Smooth muscle cell (in vitro differentiated cells): ENCODE results near the gene TSEN34. TPM values are rescaled to one million over a fixed set of nuclear protein-coding genes. Genes with fewer than 3 reads are reported as not detected.

Experiments used
- DNase-seq: peaks from one replicate; lab custom pipeline; 2025; ENCODE audit not compliant: unreplicated experiment; lab: John Stamatoyannopoulos, UW
- H2AFZ ChIP-seq: fragments of 200-600 bp; sonication (generic); 2 replicates; pipeline ENCODE4 v1.6.0; 2016; ENCODE audit warnings: antibody characterized with exemption, low read depth, mild to moderate bottlenecking
- H3F3A ChIP-seq: fragments of 200-600 bp; sonication (generic); 2 replicates; pipeline ENCODE4 v1.6.0; 2017; ENCODE audit warnings: antibody characterized with exemption, low read depth
- H3K27ac ChIP-seq: fragments of 200-600 bp; sonication (generic); 2 replicates; pipeline ENCODE4 v1.5.1; 2016; ENCODE audit warnings: low read depth, mild to moderate bottlenecking
- H3K27me3 ChIP-seq: fragments of 200-600 bp; sonication (generic); 2 replicates; pipeline ENCODE4 v1.6.1; 2016; ENCODE audit warnings: low read depth, mild to moderate bottlenecking
- H3K36me3 ChIP-seq: fragments of 200-600 bp; sonication (generic); 2 replicates; pipeline ENCODE4 v1.5.1; 2016; ENCODE audit warnings: low read depth
- H3K4me1 ChIP-seq: fragments of 200-600 bp; sonication (generic); 2 replicates; pipeline ENCODE4 v1.5.1; 2016; ENCODE audit warnings: low read depth
- H3K4me2 ChIP-seq: fragments of 200-600 bp; sonication (generic); 2 replicates; pipeline ENCODE4 v1.6.0; 2016; ENCODE audit warnings: mild to moderate bottlenecking
- H3K4me3 ChIP-seq: fragments of 200-600 bp; sonication (generic); 2 replicates; pipeline ENCODE4 v1.5.1; 2016; ENCODE audit warnings: mild to moderate bottlenecking
- H3K79me2 ChIP-seq: fragments of 200-600 bp; sonication (generic); 2 replicates; pipeline ENCODE4 v1.6.0; 2016; ENCODE audit warnings: low read depth, mild to moderate bottlenecking
- H3K9ac ChIP-seq: fragments of 200-600 bp; sonication (generic); 2 replicates; pipeline ENCODE4 v1.6.0; 2016; ENCODE audit warnings: low read depth
- H3K9me3 ChIP-seq: fragments of 200-600 bp; sonication (generic); replicated peaks from 2 replicates; pipeline ENCODE4 v1.5.1; 2016; ENCODE audit warnings: low read depth
- H4K20me1 ChIP-seq: fragments of 200-600 bp; sonication (generic); 2 replicates; pipeline ENCODE4 v1.6.0; 2016; ENCODE audit warnings: low read depth
- WGBS: methylation state at CpG from one replicate; pipeline ENCODE4 v1.1.7; 2016; ENCODE audit warnings: low lambda C conversion rate; 5-methylcytosine and 5-hydroxymethylcytosine counted together
- polyA plus RNA-seq: library from polyadenylated mRNA; unstranded; fragments of >200 nt; fragmentation: Nextera tagmentation; extraction: Ambion mirVana; gene quantifications from 2 replicates; pipeline ENCODE4 v1.2.1, GENCODE V29; 2016
- total RNA-seq: library from RNA; depleted of rRNA; stranded (reverse); fragments of >200 nt; gene quantifications from 2 replicates; pipeline ENCODE4 v1.2.3, GENCODE V29; 2014
- TF ChIP-seq, protein P1 (sequence below): fragments of 200-600 bp; sonication (generic); IDR thresholded peaks from 2 replicates; pipeline ENCODE4 v1.5.1; 2017; ENCODE audit warnings: borderline replicate concordance, mild to moderate bottlenecking, antibody characterized with exemption; ENCODE audit not compliant: insufficient read depth, poor library complexity, severe bottlenecking

The TSEN34 gene
- total and polyA plus RNA-seq, 2 experiments from 2014 or later, result 45.8 to 79.5 TPM

DNA sequence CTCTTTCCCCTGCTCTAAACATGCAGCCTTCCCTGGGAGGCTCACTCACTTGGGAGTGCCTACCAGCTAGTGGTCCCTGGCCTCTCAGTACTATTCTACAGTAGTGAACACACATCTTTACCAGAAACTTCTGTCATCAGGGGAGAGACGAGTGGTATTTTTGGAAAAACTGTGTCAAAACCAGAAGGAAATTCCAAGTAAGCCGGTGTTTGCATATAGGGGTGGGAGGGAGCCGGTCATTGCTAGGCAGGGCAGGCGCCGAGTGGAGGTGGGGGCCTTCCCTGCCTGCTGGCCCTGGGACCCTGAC lies 16.5 kb downstream of the TSEN34 start:
- peaks cover 100% of the 10 kb centered on the region for H4K20me1 ChIP-seq
- H2AFZ ChIP-seq, result no peak overlapping the region
- TF ChIP-seq, protein P1, sequence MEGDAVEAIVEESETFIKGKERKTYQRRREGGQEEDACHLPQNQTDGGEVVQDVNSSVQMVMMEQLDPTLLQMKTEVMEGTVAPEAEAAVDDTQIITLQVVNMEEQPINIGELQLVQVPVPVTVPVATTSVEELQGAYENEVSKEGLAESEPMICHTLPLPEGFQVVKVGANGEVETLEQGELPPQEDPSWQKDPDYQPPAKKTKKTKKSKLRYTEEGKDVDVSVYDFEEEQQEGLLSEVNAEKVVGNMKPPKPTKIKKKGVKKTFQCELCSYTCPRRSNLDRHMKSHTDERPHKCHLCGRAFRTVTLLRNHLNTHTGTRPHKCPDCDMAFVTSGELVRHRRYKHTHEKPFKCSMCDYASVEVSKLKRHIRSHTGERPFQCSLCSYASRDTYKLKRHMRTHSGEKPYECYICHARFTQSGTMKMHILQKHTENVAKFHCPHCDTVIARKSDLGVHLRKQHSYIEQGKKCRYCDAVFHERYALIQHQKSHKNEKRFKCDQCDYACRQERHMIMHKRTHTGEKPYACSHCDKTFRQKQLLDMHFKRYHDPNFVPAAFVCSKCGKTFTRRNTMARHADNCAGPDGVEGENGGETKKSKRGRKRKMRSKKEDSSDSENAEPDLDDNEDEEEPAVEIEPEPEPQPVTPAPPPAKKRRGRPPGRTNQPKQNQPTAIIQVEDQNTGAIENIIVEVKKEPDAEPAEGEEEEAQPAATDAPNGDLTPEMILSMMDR, result no peak
- peaks cover 71% of the 10 kb centered on the region for H3F3A ChIP-seq
- H3K4me1 ChIP-seq, result peaks cover 10% of the 10 kb centered on the region
- H3K4me3 ChIP-seq, result no peak overlapping the region
- 80% methylated on average over 5 of the region's 5 CpGs for WGBS
- H3K27me3 ChIP-seq, result no peaks in the 10 kb centered on the region
- no peak overlapping the region for H3K9ac ChIP-seq
- no peak for DNase-seq
- no peak overlapping the region for H3K27ac ChIP-seq
- H3K36me3 ChIP-seq, result no peaks in the 10 kb centered on the region
- no peaks in the 10 kb centered on the region for H3K9me3 ChIP-seq
- H3K4me2 ChIP-seq, result no peak overlapping the region
- peaks cover 46% of the 10 kb centered on the region for H3K79me2 ChIP-seq

DNA sequence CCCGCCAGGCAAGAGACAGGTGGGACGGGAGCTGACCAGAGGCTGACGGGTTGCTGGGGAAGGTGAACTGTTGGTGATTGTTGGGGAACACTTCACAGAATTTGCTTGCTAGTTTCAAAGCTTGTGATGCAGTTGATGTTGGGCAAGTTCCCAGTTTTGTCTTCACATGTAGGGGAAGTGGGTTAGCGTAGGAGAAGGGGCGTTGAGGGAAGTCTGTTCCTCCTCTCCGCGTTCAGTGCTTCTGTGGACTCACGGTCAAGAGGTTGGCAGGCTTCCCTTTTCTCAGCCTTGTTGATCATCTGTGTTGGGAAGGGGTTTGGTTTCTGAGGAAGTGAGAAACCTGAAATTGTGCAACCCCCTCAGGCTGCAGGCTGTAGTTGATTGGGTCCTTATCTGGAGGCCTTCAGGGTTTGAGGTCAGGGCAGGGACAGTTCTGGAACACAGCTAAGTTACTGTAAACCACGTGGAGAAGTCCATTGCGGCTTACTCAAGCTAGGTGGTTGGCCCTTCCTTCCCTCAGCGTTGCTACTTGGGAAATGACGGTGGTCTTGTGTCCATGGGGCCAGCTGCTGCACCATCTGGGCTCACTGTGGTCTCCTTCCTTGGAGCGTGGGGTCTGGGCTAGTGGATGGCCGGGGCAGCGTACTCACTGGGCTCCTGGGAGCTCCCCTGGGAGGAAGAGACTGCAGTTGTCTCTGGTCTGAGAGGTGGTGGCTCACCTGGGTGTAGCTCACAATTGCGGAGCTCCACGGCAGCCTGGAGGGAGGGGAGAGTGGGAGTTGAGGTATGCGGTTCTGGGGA lies 17.1 kb downstream of the TSEN34 start:
- H3F3A ChIP-seq, result peaks cover 71% of the 10 kb centered on the region
- H3K9ac ChIP-seq, result no peak overlapping the region
- no peaks in the 10 kb centered on the region for H3K9me3 ChIP-seq
- H4K20me1 ChIP-seq, result peaks cover 100% of the 10 kb centered on the region
- H3K27ac ChIP-seq, result no peak overlapping the region
- no peak overlapping the region for H3K4me2 ChIP-seq
- no peaks in the 10 kb centered on the region for H3K36me3 ChIP-seq
- H3K4me1 ChIP-seq, result peaks cover 6% of the 10 kb centered on the region
- TF ChIP-seq, protein P1, result no peak
- H2AFZ ChIP-seq, result no peak overlapping the region
- H3K4me3 ChIP-seq, result no peak overlapping the region
- 78% methylated on average over 18 of the region's 18 CpGs for WGBS
- no peak for DNase-seq
- peaks cover 40% of the 10 kb centered on the region for H3K79me2 ChIP-seq
- no peaks in the 10 kb centered on the region for H3K27me3 ChIP-seq

DNA sequence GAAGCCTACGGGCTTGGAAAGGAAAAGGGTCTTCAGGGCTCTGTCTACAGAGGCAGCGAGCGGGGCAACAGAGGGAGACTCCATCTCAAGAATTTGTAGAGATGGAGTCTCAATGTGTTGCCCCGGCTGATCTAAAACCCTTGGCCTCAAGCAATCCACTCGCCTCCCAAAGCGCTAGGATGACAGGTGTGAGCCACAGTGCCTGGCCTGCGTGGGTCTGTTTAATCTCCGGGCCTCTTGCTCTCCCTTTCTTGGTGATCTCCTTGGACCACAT lies 17.6 kb downstream of the TSEN34 start:
- H3K4me2 ChIP-seq, result no peak overlapping the region
- H3K27me3 ChIP-seq, result no peaks in the 10 kb centered on the region
- no peak overlapping the region for H3K9ac ChIP-seq
- H3K9me3 ChIP-seq, result no peaks in the 10 kb centered on the region
- H3K36me3 ChIP-seq, result no peaks in the 10 kb centered on the region
- TF ChIP-seq, protein P1, result no peak
- H3K4me1 ChIP-seq, result peaks cover 6% of the 10 kb centered on the region
- peaks cover 66% of the 10 kb centered on the region for H3F3A ChIP-seq
- WGBS, result 84% methylated on average over 8 of the region's 8 CpGs
- H4K20me1 ChIP-seq, result peaks cover 99% of the 10 kb centered on the region
- no peak for DNase-seq
- H3K27ac ChIP-seq, result no peak overlapping the region
- H3K79me2 ChIP-seq, result peaks cover 35% of the 10 kb centered on the region
- no peak overlapping the region for H2AFZ ChIP-seq
- no peak overlapping the region for H3K4me3 ChIP-seq
